GM12873 (cell line): Measurements from ENCODE around the gene SBK3.

Experiments used
- TF ChIP-seq, protein P1 (sequence below): IDR thresholded peaks from 2 replicates; pipeline ENCODE4 v1.5.1; 2012; ENCODE audit warnings: low read depth, mild to moderate bottlenecking, moderate library complexity, low read length, control low read depth; ENCODE audit not compliant: insufficient read depth; ENCODE audit errors: missing control alignments

Gene SBK3, protein sequence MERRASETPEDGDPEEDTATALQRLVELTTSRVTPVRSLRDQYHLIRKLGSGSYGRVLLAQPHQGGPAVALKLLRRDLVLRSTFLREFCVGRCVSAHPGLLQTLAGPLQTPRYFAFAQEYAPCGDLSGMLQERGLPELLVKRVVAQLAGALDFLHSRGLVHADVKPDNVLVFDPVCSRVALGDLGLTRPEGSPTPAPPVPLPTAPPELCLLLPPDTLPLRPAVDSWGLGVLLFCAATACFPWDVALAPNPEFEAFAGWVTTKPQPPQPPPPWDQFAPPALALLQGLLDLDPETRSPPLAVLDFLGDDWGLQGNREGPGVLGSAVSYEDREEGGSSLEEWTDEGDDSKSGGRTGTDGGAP

DNA sequence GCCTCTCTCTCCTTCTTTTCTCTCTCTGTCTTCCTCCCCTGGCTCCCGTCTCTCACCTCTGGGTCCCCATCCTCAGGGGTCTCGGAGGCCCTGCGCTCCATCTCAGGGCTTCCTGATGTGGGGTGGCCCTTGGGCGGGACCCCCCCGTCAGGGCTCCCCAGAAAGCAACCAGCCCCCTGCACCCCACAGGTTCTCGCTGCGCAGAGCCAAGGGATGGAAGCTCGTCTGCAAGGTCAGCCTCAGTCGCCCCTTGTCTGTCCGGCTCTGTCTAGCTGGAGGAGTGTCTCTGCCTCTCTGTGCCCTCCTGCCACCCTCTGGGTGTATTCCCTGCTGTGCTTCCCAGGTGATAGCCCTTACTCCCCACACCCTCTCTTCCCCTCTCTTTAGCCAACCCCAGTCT is at the start of gene SBK3:
Gene SBK3, minus strand, starts transcription at position 101 of the 400 bp plus-strand sequence. Its CDS starts 0 bp downstream, at position 101.
- TF ChIP-seq, protein P1, sequence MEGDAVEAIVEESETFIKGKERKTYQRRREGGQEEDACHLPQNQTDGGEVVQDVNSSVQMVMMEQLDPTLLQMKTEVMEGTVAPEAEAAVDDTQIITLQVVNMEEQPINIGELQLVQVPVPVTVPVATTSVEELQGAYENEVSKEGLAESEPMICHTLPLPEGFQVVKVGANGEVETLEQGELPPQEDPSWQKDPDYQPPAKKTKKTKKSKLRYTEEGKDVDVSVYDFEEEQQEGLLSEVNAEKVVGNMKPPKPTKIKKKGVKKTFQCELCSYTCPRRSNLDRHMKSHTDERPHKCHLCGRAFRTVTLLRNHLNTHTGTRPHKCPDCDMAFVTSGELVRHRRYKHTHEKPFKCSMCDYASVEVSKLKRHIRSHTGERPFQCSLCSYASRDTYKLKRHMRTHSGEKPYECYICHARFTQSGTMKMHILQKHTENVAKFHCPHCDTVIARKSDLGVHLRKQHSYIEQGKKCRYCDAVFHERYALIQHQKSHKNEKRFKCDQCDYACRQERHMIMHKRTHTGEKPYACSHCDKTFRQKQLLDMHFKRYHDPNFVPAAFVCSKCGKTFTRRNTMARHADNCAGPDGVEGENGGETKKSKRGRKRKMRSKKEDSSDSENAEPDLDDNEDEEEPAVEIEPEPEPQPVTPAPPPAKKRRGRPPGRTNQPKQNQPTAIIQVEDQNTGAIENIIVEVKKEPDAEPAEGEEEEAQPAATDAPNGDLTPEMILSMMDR, result no peak

DNA sequence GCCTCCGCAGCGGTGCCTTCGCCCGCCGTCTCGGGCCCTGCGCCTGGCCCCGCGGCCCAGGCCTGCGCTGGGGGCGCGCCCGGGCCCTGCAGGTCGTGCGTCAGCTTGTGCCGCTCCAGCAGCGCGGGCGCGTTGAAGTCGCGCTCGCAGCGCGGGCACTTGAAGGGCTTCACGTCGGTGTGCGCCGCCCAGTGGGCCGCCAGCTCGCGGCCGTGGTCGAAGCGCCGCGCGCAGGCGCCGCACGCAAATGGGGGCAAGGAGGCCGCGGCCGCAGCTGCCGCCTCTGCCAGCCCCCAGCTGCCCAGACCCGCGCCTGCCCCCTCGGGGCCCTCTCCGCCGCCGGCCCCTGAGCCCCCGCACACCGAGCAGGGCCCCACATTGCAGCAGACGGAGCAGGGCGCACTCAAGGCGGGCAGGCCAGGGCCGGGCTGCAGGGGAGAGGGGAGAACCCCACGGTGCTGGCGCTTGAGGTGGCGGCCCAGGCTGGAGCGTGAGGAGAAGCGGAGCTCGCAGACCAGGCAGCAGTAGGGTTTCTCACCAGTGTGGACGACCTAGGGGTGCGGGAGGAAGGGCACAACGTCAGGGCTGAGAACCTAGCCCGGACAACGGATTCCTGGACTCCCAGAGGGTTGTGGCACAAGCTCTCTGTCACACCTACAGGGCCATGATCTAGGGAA is 47.9 kb upstream of the SBK3 start:
- TF ChIP-seq, protein P1, result no peak

- TF ChIP-seq, protein P1, result no peak
Measured at GRCh38 chr19:55592391-55593090, 47.2 kb upstream of the SBK3 start.

GRCh38 chr19:55591555-55591954 is 46.2 kb upstream of the SBK3 start:
- TF ChIP-seq, protein P1, result no peak

DNA sequence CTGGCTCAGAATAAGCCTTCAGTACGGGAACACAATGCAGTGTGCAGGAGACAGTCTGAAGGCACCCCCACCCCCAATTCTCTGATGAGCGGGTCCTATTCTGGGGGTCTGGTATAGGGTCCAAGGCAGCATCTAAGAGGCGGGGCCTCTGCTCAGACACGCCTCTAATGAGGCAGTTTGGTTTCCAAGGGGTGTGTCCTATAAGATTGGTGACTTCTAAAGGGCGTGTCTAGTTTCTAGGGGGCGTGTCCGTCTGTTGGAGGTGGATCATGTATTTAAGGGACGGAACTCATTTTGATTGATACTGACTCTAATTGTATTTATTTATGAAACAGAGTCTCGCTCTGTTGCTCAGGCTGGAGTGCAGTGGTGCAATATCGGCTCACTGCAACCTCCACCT is 45.3 kb upstream of the SBK3 start:
- TF ChIP-seq, protein P1, result no peak

DNA sequence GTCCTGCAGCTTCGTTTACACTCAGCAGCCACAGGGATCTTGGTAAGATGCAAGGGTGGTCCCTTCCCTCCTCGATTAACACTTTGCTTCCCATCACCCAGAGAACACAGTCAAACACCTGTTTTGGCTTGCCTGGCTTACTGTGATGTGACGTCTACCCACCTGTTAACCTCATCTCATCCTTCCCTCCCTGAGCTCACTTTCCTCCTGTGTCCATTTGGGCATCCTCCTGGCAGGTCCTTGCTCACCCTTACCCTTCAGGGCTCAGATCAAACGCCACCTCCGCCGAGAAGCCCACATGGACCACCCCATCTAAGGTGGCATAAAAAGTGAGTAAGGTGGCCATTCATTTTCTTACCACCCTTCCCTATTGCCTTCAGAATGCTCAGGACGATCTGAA is 44.8 kb upstream of the SBK3 start:
- TF ChIP-seq, protein P1, result no peak

DNA sequence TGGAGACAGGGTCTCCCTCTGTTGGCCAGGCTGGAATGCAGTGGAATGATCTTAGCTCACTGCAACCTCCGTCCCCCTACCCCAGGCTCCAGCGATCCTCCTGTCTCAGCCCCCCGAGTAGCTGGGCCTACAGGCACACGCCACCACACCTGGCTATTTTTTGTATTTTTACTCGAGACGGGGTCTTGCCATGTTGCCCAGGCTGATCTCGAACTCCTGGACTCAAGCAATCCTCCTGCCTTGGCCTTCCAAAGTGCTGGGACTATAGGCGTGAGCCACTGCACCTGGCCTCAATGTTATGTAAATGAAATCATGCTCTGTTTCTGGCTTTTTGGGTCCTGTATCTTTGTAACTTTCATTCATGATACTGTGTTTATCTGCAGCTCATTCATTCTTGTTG is 43.4 kb upstream of the SBK3 start:
- TF ChIP-seq, protein P1, result no peak
